HepG2 (cell line): ENCODE results near the gene PSRC1. TPM values are rescaled to one million over a fixed set of nuclear protein-coding genes. Genes with fewer than 3 reads are reported as not detected.

Experiments
- ATAC-seq: fragments of 200-7000 bp; cut with Tn5 transposase; 3 replicates; pipeline ENCODE4 v1.9.1; 2020; ENCODE audit warnings: mild to moderate bottlenecking, moderate library complexity
- BruUV-seq: library from RNA; stranded (reverse); fragments of 400-500 nt; replicated peaks from 2 replicates; lab custom pipeline; 2021; lab: Mats Ljungman, UMichigan
- CTCF ChIA-PET: fragments of 300-600 bp; formaldehyde crosslinking; extraction: SDS; loops from one replicate; lab custom pipeline; 2021; ENCODE audit warnings: low total read pairs, inconsistent platforms, low intra/inter-chr PET ratio; lab: Yijun Ruan, JAX
- POLR2A ChIA-PET: fragments of 350-600 bp; sonication (Branson Sonifier 250); formaldehyde crosslinking; loops from one replicate; lab custom pipeline; 2020; ENCODE audit warnings: antibody characterized with exemption, inconsistent platforms; lab: Yijun Ruan, JAX
- DNase-seq: peaks from one replicate; pipeline ENCODE4 v3.0.0-alpha.2; 2015; ENCODE audit warnings: low spot score
- FAIRE-seq: peaks from 3 replicates; lab custom pipeline; 2011; peaks lifted over from hg19 to GRCh38; lab: Jason Lieb, UNC
- H2AFZ ChIP-seq: one replicate; pipeline ENCODE4 v1.6.1; 2011; ENCODE audit warnings: low read length, inconsistent platforms
- H3K27ac ChIP-seq: fragments of 300-600 bp; 3 replicates; pipeline ENCODE4 v1.8.0; 2011; ENCODE audit warnings: mixed run types, mild to moderate bottlenecking, mixed read lengths, low read length, inconsistent platforms; ENCODE audit not compliant: insufficient read depth; ENCODE audit errors: extremely low read length
- H3K27me3 ChIP-seq, 2 experiments: fragments of 200-600 bp in 1 of 2; 2 replicates in 1 of 2; 3 replicates in 1 of 2; pipeline versions ENCODE4 v1.6.0 to v1.8.0; 2011; ENCODE audit warnings: low read length in 2 of 2, mild to moderate bottlenecking in 2 of 2, moderate library complexity in 2 of 2, inconsistent platforms in 1 of 2; ENCODE audit not compliant: insufficient read depth in 2 of 2, control insufficient read depth in 1 of 2
- H3K36me3 ChIP-seq, 2 experiments: fragments of 200-600 bp in 1 of 2; replicated peaks in 1 of 2; 2 replicates in 1 of 2; 3 replicates in 1 of 2; pipeline versions ENCODE4 v1.5.1 to v1.8.0; 2011; ENCODE audit warnings: low read length in 2 of 2, inconsistent platforms in 1 of 2; ENCODE audit not compliant: insufficient read depth in 2 of 2, control insufficient read depth in 1 of 2
- H3K4me1 ChIP-seq: 2 replicates; pipeline ENCODE4 v1.5.1; 2012; ENCODE audit warnings: low read length, inconsistent platforms; ENCODE audit not compliant: insufficient read depth
- H3K4me2 ChIP-seq: 2 replicates; pipeline ENCODE4 v1.6.0; 2011; ENCODE audit warnings: low read depth, low read length, inconsistent platforms
- H3K4me3 ChIP-seq, 3 experiments: fragments of 200-600 bp in 1 of 3; sonication (generic), shearing (Covaris generic) in 1 of 3; replicated peaks in 1 of 3; 2 replicates each; pipeline ENCODE4 v1.5.1; 2011 to 2016; ENCODE audit warnings: low read length in 3 of 3, inconsistent platforms in 2 of 3, low read depth in 2 of 3, mild to moderate bottlenecking in 2 of 3, control low read depth in 1 of 3, mixed read lengths in 1 of 3; ENCODE audit not compliant: insufficient read depth in 1 of 3
- H3K79me2 ChIP-seq: one replicate; pipeline ENCODE4 v1.6.1; 2011; ENCODE audit warnings: low read length, inconsistent platforms; ENCODE audit not compliant: insufficient read depth
- H3K9ac ChIP-seq: 2 replicates; pipeline ENCODE4 v1.6.0; 2011; ENCODE audit warnings: mild to moderate bottlenecking, low read depth, low read length, inconsistent platforms; ENCODE audit not compliant: insufficient read depth
- H3K9me3 ChIP-seq: 2 replicates; pipeline ENCODE4 v1.5.1; 2012; ENCODE audit warnings: mild to moderate bottlenecking, low read length
- H4K20me1 ChIP-seq: 2 replicates; pipeline ENCODE4 v1.6.0; 2011; ENCODE audit warnings: inconsistent platforms, mild to moderate bottlenecking, low read length, moderate library complexity; ENCODE audit not compliant: insufficient read depth
- HNRNPL ChIP-seq: fragments of 200-400 bp; formaldehyde crosslinking; IDR thresholded peaks from 2 replicates; pipeline ENCODE4 v1.6.1; 2017; ENCODE audit warnings: mild to moderate bottlenecking, low read depth, low read length
- IKZF4 ChIP-seq: sonication (generic); formaldehyde crosslinking; IDR thresholded peaks from 2 replicates; pipeline ENCODE4 v1.5.1; 2020; ENCODE audit warnings: borderline replicate concordance, mild to moderate bottlenecking, low read depth, missing genetic modification reagents; ENCODE audit errors: not compliant biosample characterization
- RFXANK ChIP-seq: IDR thresholded peaks from 2 replicates; pipeline ENCODE4 v1.6.1; 2016
- ZBTB33 ChIP-seq: sonication (generic); formaldehyde crosslinking; IDR thresholded peaks from 2 replicates; pipeline ENCODE4 v1.4.0; 2020; ENCODE audit warnings: missing genetic modification reagents
- ZNF207 ChIP-seq: fragments of 450-650 bp; IDR thresholded peaks from 2 replicates; pipeline ENCODE4 v1.6.1; 2016; ENCODE audit warnings: antibody characterized with exemption, borderline replicate concordance
- ZNF274 ChIP-seq: sonication (generic); formaldehyde crosslinking; IDR thresholded peaks from 2 replicates; pipeline ENCODE4 v1.5.1; 2020; ENCODE audit warnings: mild to moderate bottlenecking, missing genetic modification reagents
- ZNF746 ChIP-seq: sonication (generic); formaldehyde crosslinking; IDR thresholded peaks from 2 replicates; pipeline ENCODE4 v1.8.0; 2022; ENCODE audit warnings: mild to moderate bottlenecking, missing genetic modification reagents
- WGBS: methylation state at CpG from one replicate; pipeline ENCODE4 v1.1.6; 2017; ENCODE audit warnings: low lambda C conversion rate; 5-methylcytosine and 5-hydroxymethylcytosine counted together
- in situ Hi-C: cut with HindIII; loops from 2 replicates; pipeline ENCODE4 v1.10.0; 2017; ENCODE audit warnings: low pct_unique_long_range_greater_than_20kb; ENCODE audit not compliant: extremely low pct_ligation_motif_present
- intact Hi-C: fragments of 100-400 bp; cut with micrococcal nuclease; formaldehyde crosslinking; loops from one replicate; pipeline ENCODE4 v1.10.0; 2022; ENCODE audit not compliant: unreplicated experiment
- polyA plus RNA-seq, 8 experiments: library from polyadenylated mRNA; depleted of rRNA in 3 of 8; stranded (reverse) in 7 of 8; unstranded in 1 of 8; fragments of >200 nt; fragmentation: Illumina TruSeq in 4 of 8; extraction: Trizol in 4 of 8; gene quantifications; 2 replicates each; pipeline versions ENCODE4 v1.2.1 to v1.2.3, GENCODE V29; 2011 to 2016; ENCODE audit warnings: low read depth in 4 of 8, missing spikeins in 1 of 8, mixed read lengths in 1 of 8; ENCODE audit not compliant: insufficient read depth in 1 of 8
- total RNA-seq, 5 experiments: library from RNA; depleted of rRNA; stranded (reverse); fragments of >200 nt; fragmentation: Illumina TruSeq; extraction: Trizol; gene quantifications; 2 replicates each; pipeline ENCODE4 v1.2.3, GENCODE V29; 2016; ENCODE audit warnings: low read depth in 1 of 5

PSRC1 gene
- total and polyA plus RNA-seq, 2 of the 13 experiments (the other 11 are each of a cell fraction or from before 2014, with no cell fraction given), result 28.6 to 30.3 TPM

GRCh38 chr1:109301874-109302273 lies 18.9 kb upstream of the PSRC1 start:
- no TSS peak for BruUV-seq

GRCh38 chr1:109300650-109301151 lies 17.8 kb upstream of the PSRC1 start:
- CTCF ChIA-PET, result no interaction called here
- peaks cover 69% of the 10 kb centered on the region for H3K4me1 ChIP-seq
- H3K4me2 ChIP-seq, result peak overlapping the region; percentile 84; the same call in 1 of the 2 replicates
- ATAC-seq (no peak), FAIRE-seq (peak; percentile 40), DNase-seq (no peak)
- peak overlapping the region; percentile 82; the same call in 1 of the 2 replicates for H3K9ac ChIP-seq
- no peak overlapping the region for H3K4me3 ChIP-seq
- intact Hi-C loops (no loop called here), in situ Hi-C loops (no loop called here)
- no peaks in the 10 kb centered on the region for H3K79me2 ChIP-seq
- no peaks in the 10 kb centered on the region for H3K36me3 ChIP-seq
- H4K20me1 ChIP-seq, result no peaks in the 10 kb centered on the region
- BruUV-seq, result no TSS peak
- H3K27me3 ChIP-seq, result no peaks in the 10 kb centered on the region
- H3K9me3 ChIP-seq, result no peaks in the 10 kb centered on the region
- POLR2A ChIA-PET, result interaction anchor here (0.6 to 2.2 kb wide), 6 partner anchors 13 to 97 kb away, joined by 3 to 28 read pairs (median 17); partner anchors contain the start of genes PSRC1 and SORT1
- H3K27ac ChIP-seq, result peak overlapping the region; percentile 96
- 87% methylated on average over 9 of the region's 16 CpGs for WGBS
- no peak overlapping the region for H2AFZ ChIP-seq
- TF ChIP-seq HNRNPL (0 out of 2 replicates have a peak, but pooled peaks have one; percentile 13), ZBTB33 (CRISPR knock-in tag) (peak; percentile 80), ZNF746 (0 out of 2 replicates have a peak, but pooled peaks have one; percentile 55), ZNF274 (CRISPR knock-in tag) (no peak)

More at GRCh38 chr1:109301874-109302273, 18.9 kb upstream of the PSRC1 start:
- no peaks in the 10 kb centered on the region for H3K79me2 ChIP-seq
- no peaks in the 10 kb centered on the region for H4K20me1 ChIP-seq
- H3K9ac ChIP-seq, result no peak overlapping the region
- peak; percentile 37 for FAIRE-seq
- CTCF ChIA-PET, result no interaction called here
- no peak overlapping the region for H2AFZ ChIP-seq
- H3K4me1 ChIP-seq, result peaks cover 81% of the 10 kb centered on the region
- no peaks in the 10 kb centered on the region for H3K9me3 ChIP-seq
- POLR2A ChIA-PET, result no interaction called here
- H3K27ac ChIP-seq, result no peak overlapping the region
- no peaks in the 10 kb centered on the region for H3K36me3 ChIP-seq
- 96% methylated on average over 5 of the region's 5 CpGs for WGBS
- in situ Hi-C loops, result no loop called here
- no peak overlapping the region for H3K4me2 ChIP-seq
- H3K27me3 ChIP-seq, result no peaks in the 10 kb centered on the region
- H3K4me3 ChIP-seq, result no peak overlapping the region
- no peak for DNase-seq
- TF ChIP-seq IKZF4 (no peak), ZNF746 (no peak), ZNF207 (0 out of 2 replicates have a peak, but pooled peaks have one; percentile 43), RFXANK (no peak)
- TF ChIP-seq, all 625 proteins: peak for 1
- intact Hi-C loops, result no loop called here
- no peak for ATAC-seq
